HG02571 (cell line): ENCODE measurements around the gene IFNA1.
"Not testable (repeated sequence)": the region's sequence is repeated elsewhere in the genome, so short reads cannot be mapped to it uniquely, and the experiment has no call there.

Source experiments
- ATAC-seq: cut with Tn5 transposase; IDR thresholded peaks from one replicate; pipeline ENCODE4 v1.9.1; 2021; ENCODE audit warnings: mild to moderate bottlenecking, moderate library complexity; ENCODE audit not compliant: unreplicated experiment

The IFNA1 gene

GRCh38 chr9:21443849-21444625 lies 3.8 kb downstream of the IFNA1 start:
- peak; percentile 72 for ATAC-seq

DNA sequence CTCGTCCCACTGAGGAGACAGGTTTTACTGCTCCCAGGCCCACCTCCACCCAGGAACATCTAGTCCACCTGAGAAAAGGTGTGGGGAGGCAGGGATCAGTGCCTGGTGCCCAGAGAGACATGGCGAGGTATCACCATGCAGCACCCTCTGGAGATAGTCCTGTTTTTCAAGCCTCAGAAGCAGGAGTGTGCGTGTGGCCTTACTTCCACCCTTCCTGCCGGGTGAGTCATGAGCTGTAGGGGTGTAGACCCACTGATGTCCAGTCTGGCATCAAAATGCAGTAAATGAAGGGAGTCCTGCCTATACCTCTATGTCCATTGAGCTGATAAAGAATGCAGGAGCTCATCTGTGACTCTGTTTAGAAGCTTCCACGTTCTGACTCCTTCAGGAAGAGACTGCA lies 9.1 kb downstream of the IFNA1 start:
- ATAC-seq, result not testable (repeated sequence)

- ATAC-seq, result no peak
Observed at GRCh38 chr9:21450733-21451394, 10.6 kb downstream of the IFNA1 start.

DNA sequence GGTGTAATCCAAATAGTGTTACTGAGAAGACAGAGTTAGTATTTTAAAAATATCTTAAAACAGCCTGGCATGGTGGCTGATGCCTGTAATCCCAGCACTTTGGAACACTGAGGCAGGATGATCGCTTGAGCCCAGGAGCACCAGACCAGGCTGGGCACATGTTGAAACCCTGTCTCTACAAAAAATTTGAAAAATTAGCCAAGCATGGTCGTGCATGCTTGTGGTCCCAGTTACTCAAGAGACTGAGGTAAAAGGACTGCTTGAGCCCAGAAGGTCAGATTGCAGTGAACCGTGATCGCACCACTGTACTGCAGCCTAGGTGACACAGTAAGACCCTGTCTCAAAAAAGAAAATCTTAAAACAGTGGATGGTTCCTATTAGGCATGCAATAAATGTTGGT lies 12.4 kb downstream of the IFNA1 start:
- no peak for ATAC-seq

GRCh38 chr9:21454149-21454548 lies 13.9 kb downstream of the IFNA1 start:
- no peak for ATAC-seq

DNA sequence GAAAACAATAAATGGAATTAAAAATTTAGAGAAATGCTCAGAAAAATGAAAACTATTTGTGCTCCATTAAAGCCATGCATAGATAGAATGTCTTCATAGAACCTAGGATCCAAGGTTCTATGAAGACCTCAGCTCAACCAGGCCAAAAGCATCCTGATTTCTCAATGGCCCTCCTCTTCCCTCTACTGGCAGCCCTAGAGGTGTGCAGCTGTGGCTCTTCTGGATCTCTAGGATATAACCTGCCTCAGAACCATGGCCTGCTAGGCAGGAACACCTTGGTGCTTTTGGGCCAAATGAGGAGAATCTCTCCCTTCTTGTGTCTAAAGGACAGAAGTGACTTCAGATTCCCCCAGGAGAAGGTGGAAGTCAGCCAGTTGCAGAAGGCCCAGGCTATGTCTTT lies 15.1 kb downstream of the IFNA1 start:
- ATAC-seq, result peak; percentile 76

GRCh38 chr9:21461377-21461776 lies 21.1 kb downstream of the IFNA1 start:
- no peak for ATAC-seq

- ATAC-seq, result no peak
Observed at GRCh38 chr9:21465138-21465537, 24.9 kb downstream of the IFNA1 start.

DNA sequence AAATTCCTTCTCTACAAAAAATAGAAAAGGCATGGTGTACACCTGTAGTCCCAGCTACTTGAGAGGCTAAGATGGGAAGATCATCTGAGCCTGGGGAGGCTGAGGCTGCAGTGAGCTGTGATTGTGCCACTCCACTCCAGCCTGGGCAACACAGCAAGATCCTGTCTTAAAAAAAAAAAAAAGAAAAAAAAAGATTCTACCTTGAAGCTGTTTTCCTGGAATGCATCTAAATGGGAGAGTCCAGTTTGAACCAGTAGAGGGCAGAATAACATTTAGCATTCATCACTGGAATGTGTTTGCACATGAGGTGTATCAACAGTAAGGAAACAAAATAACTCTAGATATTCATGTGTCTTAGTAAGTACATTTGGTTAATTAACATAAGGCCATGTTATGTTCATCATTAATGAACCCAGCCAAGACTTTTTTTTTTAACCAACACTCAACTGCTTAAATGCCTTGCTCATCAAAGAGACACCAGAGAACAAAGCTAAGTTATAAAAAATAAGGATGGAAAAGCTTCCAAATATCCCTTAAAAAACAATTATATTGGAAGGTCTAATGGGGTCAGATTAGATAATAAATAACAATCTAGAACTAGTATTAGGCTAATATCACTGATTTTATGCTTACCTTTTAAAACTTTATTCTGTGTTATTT lies 25.8 kb downstream of the IFNA1 start:
- peak; percentile 53 for ATAC-seq

GRCh38 chr9:21470126-21470525 lies 29.9 kb downstream of the IFNA1 start:
- no peak for ATAC-seq

DNA sequence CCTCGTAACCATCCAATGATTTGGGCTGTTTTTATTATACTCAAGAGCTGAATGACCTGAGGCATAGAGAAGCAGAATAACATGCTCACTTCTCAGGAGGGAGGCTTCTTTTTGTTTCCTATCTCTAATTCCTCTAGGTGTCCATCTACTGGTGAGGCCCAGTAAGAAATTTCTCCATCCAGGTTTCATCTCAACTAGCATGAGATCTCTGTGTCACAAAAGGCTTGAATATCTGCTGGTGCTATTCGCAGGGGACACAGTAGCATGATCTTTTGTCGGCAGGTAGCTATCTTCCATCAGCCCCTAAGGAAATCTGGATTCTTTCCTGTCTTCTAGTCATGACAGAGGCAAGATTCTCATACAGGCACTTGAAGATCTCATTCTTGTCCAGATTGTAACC lies 33.0 kb downstream of the IFNA1 start:
- no peak for ATAC-seq

DNA sequence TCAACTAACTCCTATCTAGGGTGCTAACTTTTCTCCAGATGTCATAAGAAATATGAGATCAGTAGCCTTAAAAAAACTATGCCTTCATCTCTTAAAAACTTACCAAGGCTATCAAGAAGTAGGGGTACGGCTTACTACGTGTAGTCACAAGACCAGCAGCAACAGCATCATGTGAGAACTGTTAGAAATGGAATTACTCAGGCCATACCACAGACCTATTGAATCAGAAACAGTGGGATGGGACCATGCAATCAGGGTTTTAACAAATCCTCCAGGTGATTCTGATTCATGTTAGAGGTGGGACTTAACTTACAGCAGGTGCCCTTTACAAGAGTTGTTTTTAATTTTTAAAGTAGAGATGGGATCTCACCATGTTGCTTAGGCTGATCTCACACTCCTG lies 37.2 kb downstream of the IFNA1 start:
- ATAC-seq, result no peak

GRCh38 chr9:21479152-21479702 lies 39.0 kb downstream of the IFNA1 start:
- ATAC-seq, result no peak

GRCh38 chr9:21481470-21482056 lies 41.3 kb downstream of the IFNA1 start:
- ATAC-seq, result no peak

DNA sequence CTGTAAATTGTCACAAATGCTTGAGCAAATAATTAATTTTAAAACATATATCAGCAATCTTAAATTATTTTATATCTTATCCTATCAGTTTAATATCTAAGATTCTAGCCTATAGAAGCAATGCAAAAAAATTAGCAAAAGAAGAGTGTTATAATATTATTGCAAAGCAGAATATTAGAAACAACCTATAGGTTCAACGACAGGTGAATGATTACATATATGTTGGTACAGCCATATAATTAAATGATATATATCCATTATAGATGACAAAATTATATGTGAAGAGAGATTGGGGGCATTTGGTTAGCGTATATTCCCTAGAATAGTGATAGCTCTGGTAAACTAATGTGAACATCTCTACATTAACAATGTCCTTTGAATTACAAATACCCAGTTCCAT lies 42.0 kb downstream of the IFNA1 start, which contains the start of gene IFNE:
IFNE (minus strand) TSS at position 101 of the 400 bp plus-strand sequence. CDS start 619 bp downstream, outside the sequence.
- ATAC-seq, result no peak
